ENCODE results near the gene BMP2K.

- TF ChIP-seq CTCF (conservative IDR thresholded peaks at IDR 0.05 in 1 of 2, IDR thresholded peaks at IDR 0.05 in 1 of 2; ENCODE audit: low read depth in 1 of 2, low read length in 2 of 2): no peak
- no peak for TF ChIP-seq EZH2 (IDR thresholded peaks at IDR 0.05; ENCODE audit: low read length, missing control alignments)
These were observed 30.9 kb downstream of the BMP2K start for GRCh38 chr4:78806943-78807460.
